Endothelial cell of umbilical vein (primary cell): ENCODE data around the gene TCAF2.
"Not testable (repeated sequence)": the region's sequence is repeated elsewhere in the genome, so short reads cannot be mapped to it uniquely, and the experiment has no call there.

ENCODE experiments used
- EZH2 ChIP-seq: IDR thresholded peaks from 2 replicates; pipeline ENCODE4 v1.6.1; 2012; ENCODE audit warnings: borderline replicate concordance, low read depth, mild to moderate bottlenecking, moderate library complexity, low read length, inconsistent platforms; ENCODE audit not compliant: severe bottlenecking
- GATA2 ChIP-seq: IDR thresholded peaks from 2 replicates; pipeline ENCODE4 v1.7.0; 2011; ENCODE audit warnings: low read depth, mild to moderate bottlenecking, moderate library complexity, mixed read lengths, low read length; ENCODE audit not compliant: insufficient read length, insufficient read depth
- POLR2A ChIP-seq: IDR thresholded peaks from 2 replicates; pipeline ENCODE4 v1.6.1; 2012; ENCODE audit warnings: low read depth, mild to moderate bottlenecking, control low read depth, low read length
- POLR2AphosphoS5 ChIP-seq: IDR thresholded peaks from 2 replicates; pipeline ENCODE4 v1.6.1; 2012; ENCODE audit warnings: low read depth, mild to moderate bottlenecking, control low read depth, low read length, moderate library complexity; ENCODE audit not compliant: insufficient read depth
- TF ChIP-seq, protein P1 (sequence below), 2 donors: IDR thresholded peaks; 1 replicate in 1 of 2; 2 replicates in 1 of 2; pipeline ENCODE4 v1.5.1; 2011; ENCODE audit warnings: low read length in 2 of 2, mild to moderate bottlenecking in 2 of 2, moderate library complexity in 2 of 2, control low read depth in 1 of 2, inconsistent platforms in 1 of 2, low read depth in 1 of 2; ENCODE audit not compliant: insufficient read depth in 1 of 2; ENCODE audit errors: extremely low read depth in 1 of 2
- TF ChIP-seq, protein P2 (sequence below): IDR thresholded peaks from 2 replicates; pipeline ENCODE4 v1.6.1; 2011; ENCODE audit not compliant: insufficient read depth, insufficient read length

DNA sequence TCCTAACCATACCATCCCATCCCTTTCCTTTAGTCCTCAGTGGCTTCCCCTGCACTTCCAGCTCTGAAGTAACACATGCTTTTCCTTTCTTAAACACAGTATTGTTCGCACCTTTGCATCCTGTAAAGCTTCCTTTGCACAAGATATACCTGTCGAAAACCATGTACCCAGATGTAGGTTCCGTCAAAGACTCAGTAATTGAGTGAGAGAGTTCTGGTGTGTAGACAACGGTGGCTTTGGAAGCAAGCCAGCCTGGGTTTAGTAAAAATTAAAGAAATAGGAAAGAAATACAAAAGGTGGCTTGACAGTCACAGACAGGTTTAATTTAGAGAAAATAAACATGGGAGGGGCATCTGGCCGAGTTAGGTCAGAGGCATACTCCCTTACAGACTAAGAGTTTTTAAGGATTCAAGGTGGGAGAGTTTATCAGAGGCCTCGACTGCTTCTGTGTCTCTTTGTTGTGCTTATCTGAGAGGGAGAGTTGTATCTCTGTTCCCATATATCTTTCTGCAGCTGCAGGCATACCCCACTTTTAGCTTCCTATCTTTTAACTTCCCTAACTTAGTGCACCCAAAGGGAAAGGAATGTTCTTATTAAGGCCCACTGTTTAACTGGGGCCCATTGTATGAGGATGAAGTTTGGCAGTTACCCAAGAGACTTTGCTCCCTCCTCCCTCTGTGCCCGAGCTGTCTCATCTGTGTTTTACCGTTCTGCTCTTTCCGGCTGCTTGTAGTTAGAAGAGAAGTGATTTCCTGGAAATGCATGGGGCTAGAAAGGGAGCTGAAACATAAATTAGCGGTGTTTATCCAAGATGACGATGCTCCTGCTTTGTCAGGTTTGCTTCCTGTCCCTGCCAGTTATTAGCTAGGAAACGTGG, 14.8 kb downstream of the TCAF2 start:
- TF ChIP-seq POLR2A, GATA2, EZH2, POLR2AphosphoS5: not testable (repeated sequence)
- TF ChIP-seq, protein P1, sequence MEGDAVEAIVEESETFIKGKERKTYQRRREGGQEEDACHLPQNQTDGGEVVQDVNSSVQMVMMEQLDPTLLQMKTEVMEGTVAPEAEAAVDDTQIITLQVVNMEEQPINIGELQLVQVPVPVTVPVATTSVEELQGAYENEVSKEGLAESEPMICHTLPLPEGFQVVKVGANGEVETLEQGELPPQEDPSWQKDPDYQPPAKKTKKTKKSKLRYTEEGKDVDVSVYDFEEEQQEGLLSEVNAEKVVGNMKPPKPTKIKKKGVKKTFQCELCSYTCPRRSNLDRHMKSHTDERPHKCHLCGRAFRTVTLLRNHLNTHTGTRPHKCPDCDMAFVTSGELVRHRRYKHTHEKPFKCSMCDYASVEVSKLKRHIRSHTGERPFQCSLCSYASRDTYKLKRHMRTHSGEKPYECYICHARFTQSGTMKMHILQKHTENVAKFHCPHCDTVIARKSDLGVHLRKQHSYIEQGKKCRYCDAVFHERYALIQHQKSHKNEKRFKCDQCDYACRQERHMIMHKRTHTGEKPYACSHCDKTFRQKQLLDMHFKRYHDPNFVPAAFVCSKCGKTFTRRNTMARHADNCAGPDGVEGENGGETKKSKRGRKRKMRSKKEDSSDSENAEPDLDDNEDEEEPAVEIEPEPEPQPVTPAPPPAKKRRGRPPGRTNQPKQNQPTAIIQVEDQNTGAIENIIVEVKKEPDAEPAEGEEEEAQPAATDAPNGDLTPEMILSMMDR (IDR thresholded peaks at IDR 0.05; ENCODE audit: extremely low read depth in 1 of 2, insufficient read depth in 1 of 2, low read depth in 1 of 2, low read length in 2 of 2): not testable (repeated sequence)
- TF ChIP-seq, protein P2, sequence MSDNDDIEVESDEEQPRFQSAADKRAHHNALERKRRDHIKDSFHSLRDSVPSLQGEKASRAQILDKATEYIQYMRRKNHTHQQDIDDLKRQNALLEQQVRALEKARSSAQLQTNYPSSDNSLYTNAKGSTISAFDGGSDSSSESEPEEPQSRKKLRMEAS: not testable (repeated sequence)
